ENCODE data around the gene ADARB2.
A peak's percentile ranks its signal among the peaks of the same experiment; 100 is the strongest.

The ADARB2 gene

DNA sequence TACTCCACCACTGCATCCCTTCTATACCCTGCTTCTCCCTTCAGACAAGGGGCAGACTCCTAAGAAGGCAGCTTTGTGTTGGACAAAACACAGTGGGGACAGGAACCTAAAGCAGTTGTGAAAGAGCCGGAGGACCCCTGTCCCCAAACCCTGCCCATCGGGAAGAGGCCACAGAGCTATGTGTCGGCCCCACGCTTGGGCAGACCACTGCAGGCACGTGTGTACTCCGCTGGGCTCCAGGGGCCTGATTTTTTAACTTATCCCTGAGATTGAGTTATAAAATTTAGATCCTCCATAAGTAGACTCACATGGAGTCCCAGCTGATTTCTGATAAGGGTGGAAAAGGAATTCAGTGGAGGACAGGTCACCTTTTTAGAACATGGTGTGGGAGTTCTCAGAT lies 310.5 kb downstream of the ADARB2 start:
- Histone ChIP-seq H3K9me3 (ENCODE audit: control insufficient read depth, insufficient read depth, low read length) (peaks cover 7% of the 10 kb centered on the region), H3K4me1 (ENCODE audit: control insufficient read depth, low read length) (peaks cover 81% of the 10 kb centered on the region), H3K36me3 (ENCODE audit: control insufficient read depth, low read length) (no peaks in the 10 kb centered on the region), H3K79me2 (ENCODE audit: control insufficient read depth, low read length) (no peaks in the 10 kb centered on the region), H3K4me3 (ENCODE audit: low read length) (peak overlapping the region; percentile 45; the same call in 1 of the 2 replicates), H3K27me3 (ENCODE audit: control insufficient read depth, low read length) (no peaks in the 10 kb centered on the region), H4K20me1 (ENCODE audit: control insufficient read depth, insufficient read depth, low read depth, low read length) (no peaks in the 10 kb centered on the region), H3K4me2 (ENCODE audit: low read length) (peak overlapping the region; percentile 66), H3F3A (ENCODE audit: control insufficient read depth, insufficient read depth) (peaks cover 42% of the 10 kb centered on the region), H3K27ac (ENCODE audit: low read depth, low read length) (peak overlapping the region; percentile 79), H3K9me2 (replicated peaks; ENCODE audit: control insufficient read depth, low read length) (no peaks in the 10 kb centered on the region)
- TF ChIP-seq, protein P1, sequence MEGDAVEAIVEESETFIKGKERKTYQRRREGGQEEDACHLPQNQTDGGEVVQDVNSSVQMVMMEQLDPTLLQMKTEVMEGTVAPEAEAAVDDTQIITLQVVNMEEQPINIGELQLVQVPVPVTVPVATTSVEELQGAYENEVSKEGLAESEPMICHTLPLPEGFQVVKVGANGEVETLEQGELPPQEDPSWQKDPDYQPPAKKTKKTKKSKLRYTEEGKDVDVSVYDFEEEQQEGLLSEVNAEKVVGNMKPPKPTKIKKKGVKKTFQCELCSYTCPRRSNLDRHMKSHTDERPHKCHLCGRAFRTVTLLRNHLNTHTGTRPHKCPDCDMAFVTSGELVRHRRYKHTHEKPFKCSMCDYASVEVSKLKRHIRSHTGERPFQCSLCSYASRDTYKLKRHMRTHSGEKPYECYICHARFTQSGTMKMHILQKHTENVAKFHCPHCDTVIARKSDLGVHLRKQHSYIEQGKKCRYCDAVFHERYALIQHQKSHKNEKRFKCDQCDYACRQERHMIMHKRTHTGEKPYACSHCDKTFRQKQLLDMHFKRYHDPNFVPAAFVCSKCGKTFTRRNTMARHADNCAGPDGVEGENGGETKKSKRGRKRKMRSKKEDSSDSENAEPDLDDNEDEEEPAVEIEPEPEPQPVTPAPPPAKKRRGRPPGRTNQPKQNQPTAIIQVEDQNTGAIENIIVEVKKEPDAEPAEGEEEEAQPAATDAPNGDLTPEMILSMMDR (IDR thresholded peaks at IDR 0.05; ENCODE audit: low read depth, low read length, poor library complexity, severe bottlenecking) = no peak
- no peak for TF ChIP-seq EZH2phosphoT487 (IDR thresholded peaks at IDR 0.05; ENCODE audit: borderline replicate concordance, low read length)

DNA sequence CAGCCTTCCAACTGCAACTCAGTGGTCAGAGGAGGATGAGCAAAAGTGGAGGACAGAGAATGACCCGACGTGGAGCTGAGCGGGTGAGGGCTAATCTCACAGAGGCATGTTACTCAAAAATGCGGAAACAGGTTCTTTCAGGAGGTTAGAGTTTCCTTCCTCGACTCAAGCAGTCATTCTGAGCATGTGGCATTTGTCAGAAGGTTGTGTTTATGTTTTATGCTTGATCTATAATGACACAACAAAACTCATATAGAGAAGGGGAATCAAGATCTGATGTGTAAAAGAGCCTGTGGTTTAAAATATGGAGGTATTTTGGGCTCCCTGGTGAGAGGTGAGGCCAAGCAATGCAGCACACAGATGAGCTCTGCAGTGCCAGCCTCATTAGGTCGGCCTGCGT lies 311.4 kb downstream of the ADARB2 start:
- Histone ChIP-seq H3K36me3 (ENCODE audit: control insufficient read depth, low read length) (no peaks in the 10 kb centered on the region), H3K4me2 (ENCODE audit: low read length) (peak overlapping the region; percentile 66), H3K9me2 (replicated peaks; ENCODE audit: control insufficient read depth, low read length) (no peaks in the 10 kb centered on the region), H3K27ac (ENCODE audit: low read depth, low read length) (peak overlapping the region; percentile 79), H3K79me2 (ENCODE audit: control insufficient read depth, low read length) (no peaks in the 10 kb centered on the region), H3F3A (ENCODE audit: control insufficient read depth, insufficient read depth) (peaks cover 44% of the 10 kb centered on the region), H3K4me3 (ENCODE audit: low read length) (peak overlapping the region; percentile 45), H4K20me1 (ENCODE audit: control insufficient read depth, insufficient read depth, low read depth, low read length) (no peaks in the 10 kb centered on the region), H3K4me1 (ENCODE audit: control insufficient read depth, low read length) (peaks cover 90% of the 10 kb centered on the region), H3K27me3 (ENCODE audit: control insufficient read depth, low read length) (no peaks in the 10 kb centered on the region), H3K9me3 (ENCODE audit: control insufficient read depth, insufficient read depth, low read length) (peaks cover 5% of the 10 kb centered on the region)
- TF ChIP-seq, protein P1 (IDR thresholded peaks at IDR 0.05; ENCODE audit: low read depth, low read length, poor library complexity, severe bottlenecking) = no peak
- TF ChIP-seq EZH2phosphoT487 (IDR thresholded peaks at IDR 0.05; ENCODE audit: borderline replicate concordance, low read length) = no peak

DNA sequence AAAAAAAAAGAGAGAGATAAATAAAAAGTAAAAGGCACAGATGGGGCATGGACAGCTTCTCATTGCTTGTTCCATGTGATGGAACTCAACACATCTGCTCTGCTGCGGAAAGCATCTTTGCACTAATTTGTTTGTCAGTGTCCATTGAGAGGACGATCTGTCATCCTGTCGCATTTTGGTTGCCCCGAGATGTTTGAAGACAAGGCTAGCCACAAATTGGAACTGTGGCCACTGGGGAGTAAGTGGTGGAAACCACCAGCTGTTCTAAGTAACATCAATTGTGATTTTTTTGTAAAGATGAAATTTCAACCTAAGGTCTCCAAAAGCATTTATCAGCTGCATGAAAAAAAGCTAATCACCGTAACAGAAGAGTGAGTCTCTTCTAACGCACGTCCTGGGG lies 312.7 kb downstream of the ADARB2 start:
- Histone ChIP-seq H3K36me3 (ENCODE audit: control insufficient read depth, low read length) (no peaks in the 10 kb centered on the region), H3K9me3 (ENCODE audit: control insufficient read depth, insufficient read depth, low read length) (peaks cover under 1% of the 10 kb centered on the region; the same call in 1 of the 2 replicates), H3K27ac (ENCODE audit: low read depth, low read length) (peak overlapping the region; percentile 79)

More for the DNA sequence above, 312.7 kb downstream of the ADARB2 start:
- no peak for TF ChIP-seq EZH2phosphoT487 (IDR thresholded peaks at IDR 0.05; ENCODE audit: borderline replicate concordance, low read length)
- TF ChIP-seq, protein P1 (IDR thresholded peaks at IDR 0.05; ENCODE audit: low read depth, low read length, poor library complexity, severe bottlenecking) = no peak
- Histone ChIP-seq H3K9me2 (replicated peaks; ENCODE audit: control insufficient read depth, low read length) (no peaks in the 10 kb centered on the region), H3K79me2 (ENCODE audit: control insufficient read depth, low read length) (no peaks in the 10 kb centered on the region), H3K4me3 (ENCODE audit: low read length) (peak overlapping the region; percentile 40), H3F3A (ENCODE audit: control insufficient read depth, insufficient read depth) (peaks cover 48% of the 10 kb centered on the region), H3K27me3 (ENCODE audit: control insufficient read depth, low read length) (no peaks in the 10 kb centered on the region), H4K20me1 (ENCODE audit: control insufficient read depth, insufficient read depth, low read depth, low read length) (no peaks in the 10 kb centered on the region), H3K4me2 (ENCODE audit: low read length) (peak overlapping the region; percentile 66), H3K4me1 (ENCODE audit: control insufficient read depth, low read length) (peaks cover 100% of the 10 kb centered on the region)

Measured in DOHH2 (cell line).